Measurements from ENCODE around the gene KRABD2. TPM values are rescaled to one million over a fixed set of nuclear protein-coding genes. Genes with fewer than 3 reads are reported as not detected.
"Not testable (repeated sequence)": the region's sequence is repeated elsewhere in the genome, so short reads cannot be mapped to it uniquely, and the experiment has no call there.

KRABD2 gene

DNA sequence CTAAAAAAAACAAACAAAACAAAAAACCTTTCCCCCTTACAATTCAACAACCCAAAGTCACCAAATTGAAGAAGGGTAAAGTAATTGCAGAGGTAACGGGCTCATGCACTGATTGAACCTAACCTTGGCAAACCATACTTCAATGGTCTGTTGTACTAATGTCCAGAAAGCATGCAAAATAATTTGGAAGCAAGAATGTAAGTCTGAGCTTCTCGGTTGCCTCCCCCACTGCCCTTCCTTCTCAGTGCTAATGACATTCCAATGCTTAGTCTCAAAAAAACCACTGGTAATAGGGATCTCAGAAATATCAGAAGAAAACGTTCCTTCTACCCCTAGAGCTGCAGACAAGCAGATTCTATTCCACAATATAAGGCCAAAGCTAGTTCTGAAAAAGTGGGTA is 15.8 kb downstream of the KRABD2 start:
- DNase-seq: peak; percentile 17

DNA sequence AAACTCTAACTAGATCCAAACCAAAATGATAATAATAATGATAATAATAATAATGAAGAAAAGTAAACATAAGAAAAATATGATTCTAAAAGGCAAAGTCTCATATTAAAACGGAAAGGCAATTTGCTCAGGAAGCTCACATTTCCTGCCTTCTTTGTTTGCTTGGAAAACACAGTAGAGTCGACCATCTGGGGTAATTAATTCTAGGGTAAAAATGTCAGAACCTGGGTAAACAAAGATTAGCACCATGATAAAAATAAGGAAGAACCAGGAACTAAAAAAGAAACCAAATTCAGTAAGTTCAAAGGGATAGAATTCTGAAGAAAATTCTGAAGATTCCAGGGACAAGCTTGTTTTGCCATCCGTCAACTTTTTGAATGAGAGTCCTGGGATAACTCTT is 16.2 kb downstream of the KRABD2 start:
- no peak for DNase-seq

GRCh38 chr17:8359769-8360168 is 16.7 kb downstream of the KRABD2 start:
- DNase-seq: peak; percentile 53

- no peak for DNase-seq
Observed at GRCh38 chr17:8357910-8358309, 18.6 kb downstream of the KRABD2 start.

- no peak for DNase-seq
Observed at GRCh38 chr17:8354236-8354635, 22.3 kb downstream of the KRABD2 start.

DNA sequence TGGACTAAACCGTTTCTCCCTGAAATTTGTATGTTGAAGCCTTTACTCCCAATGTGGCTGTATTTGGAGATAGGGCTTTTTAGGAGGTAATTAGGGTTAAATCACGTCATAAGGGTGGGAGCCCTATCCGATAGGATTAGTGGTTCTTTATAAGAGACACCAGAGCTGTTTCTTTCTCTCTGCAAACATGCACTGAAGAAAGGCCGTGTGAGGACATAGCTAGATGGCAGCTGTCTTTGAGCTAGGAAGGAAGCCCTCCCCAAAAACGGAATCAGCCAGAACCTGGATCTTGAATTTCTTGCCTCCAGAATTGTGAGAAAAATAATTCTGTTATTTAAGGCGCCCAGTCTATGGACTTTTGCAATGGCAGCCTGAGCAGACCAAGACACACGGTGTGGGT is 22.8 kb downstream of the KRABD2 start:
- DNase-seq: no peak

GRCh38 chr17:8350339-8350738 is 26.2 kb downstream of the KRABD2 start:
- DNase-seq: no peak

- not testable (repeated sequence) for DNase-seq
Observed at GRCh38 chr17:8347001-8347400, 29.5 kb downstream of the KRABD2 start.

GRCh38 chr17:8345951-8346665 is 30.4 kb downstream of the KRABD2 start:
- no peak for DNase-seq

GRCh38 chr17:8345052-8345690 is 31.3 kb downstream of the KRABD2 start:
- no peak for DNase-seq

GRCh38 chr17:8341456-8341855 is 35.0 kb downstream of the KRABD2 start:
- DNase-seq: no peak

DNA sequence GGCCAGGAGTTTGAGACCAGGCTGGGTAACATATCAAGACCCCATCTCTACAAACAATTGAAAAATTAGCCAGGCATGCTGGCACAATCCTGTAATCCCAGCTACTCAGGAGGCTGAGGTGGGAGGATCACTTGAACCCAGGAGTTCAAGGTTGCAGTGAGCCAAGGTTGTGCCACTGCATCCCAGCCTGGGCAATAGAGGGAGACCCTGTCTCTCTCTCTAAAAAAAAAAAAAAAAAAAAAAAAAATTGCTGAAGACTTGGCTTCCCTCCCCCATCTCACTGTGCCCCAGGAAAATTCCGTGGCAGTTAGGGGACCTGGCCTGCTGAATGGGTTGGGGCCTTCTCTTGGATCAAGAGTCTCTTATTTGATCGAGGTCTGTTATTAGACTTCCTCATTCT is 37.0 kb downstream of the KRABD2 start, which contains the start of gene ODF4:
Gene ODF4 (plus strand): TSS at position 301 of the 400 bp plus-strand sequence. CDS start 212 bp downstream, outside the sequence.
- DNase-seq: no peak

- DNase-seq: no peak
Observed at GRCh38 chr17:8338753-8339140, 37.8 kb downstream of the KRABD2 start.

DNA sequence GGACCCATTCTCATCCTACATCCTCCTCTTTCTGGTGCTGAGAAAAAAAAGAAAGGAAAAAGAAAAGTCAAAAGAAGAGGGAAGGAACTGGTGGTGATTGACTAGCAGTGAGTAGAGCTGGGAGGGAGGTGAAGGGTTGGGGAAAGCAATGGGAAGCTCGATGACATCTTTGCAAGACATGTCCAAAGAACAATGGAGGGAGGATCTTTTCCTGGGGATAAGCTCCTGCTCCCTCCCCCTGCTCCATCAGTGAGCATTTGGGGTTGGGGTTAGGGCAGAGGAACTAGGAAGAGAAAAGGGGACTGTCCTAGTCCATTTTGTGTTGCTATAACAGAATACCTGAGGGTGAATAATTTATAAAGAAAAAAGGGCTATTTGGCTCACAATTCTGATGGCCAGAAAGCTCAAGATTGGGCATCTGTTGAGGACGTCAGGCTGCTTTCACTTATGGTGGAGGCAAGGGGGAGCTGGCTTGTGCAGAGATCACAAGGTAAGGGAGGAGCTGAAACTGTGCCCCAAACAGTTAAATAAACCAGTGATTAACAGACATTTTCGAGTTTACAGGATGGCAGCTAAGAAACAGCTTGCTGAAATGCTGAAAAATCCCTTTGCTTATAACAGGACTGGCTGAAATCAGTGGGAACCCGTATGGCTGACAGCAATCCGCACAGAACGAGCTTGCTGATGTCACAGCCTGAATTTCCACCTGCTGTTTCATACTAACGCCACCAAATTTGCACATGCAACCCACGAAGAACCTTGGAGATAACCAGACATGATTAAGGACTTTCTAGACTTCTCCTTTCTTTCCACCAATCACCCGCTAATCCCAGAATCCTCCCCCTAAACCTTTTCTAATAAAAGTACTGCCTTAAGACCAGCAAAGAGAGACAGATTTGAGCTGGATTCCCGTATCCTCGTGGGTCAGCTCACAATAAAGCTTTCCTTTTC is 38.4 kb downstream of the KRABD2 start:
- no peak for DNase-seq

DNA sequence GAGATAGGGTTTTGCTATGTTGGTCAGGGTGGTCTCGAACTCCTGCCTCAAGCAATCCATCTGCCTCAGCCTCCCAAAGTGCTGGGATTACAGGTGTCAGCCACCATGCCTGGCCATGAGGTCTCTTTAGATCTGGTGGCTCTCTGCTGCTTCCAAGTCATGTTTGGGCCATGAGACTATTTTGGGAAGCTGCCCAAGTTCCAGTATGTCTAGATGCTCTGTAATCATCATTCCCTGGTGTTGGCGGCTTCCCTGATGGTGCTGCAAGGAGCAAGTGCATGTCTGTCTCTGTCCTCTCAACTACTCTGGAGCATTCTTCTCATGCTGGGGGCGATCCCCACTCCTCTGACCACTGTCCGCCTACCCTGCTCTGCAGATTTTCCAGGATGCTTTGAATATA is 43.2 kb downstream of the KRABD2 start:
- DNase-seq: no peak

DNA sequence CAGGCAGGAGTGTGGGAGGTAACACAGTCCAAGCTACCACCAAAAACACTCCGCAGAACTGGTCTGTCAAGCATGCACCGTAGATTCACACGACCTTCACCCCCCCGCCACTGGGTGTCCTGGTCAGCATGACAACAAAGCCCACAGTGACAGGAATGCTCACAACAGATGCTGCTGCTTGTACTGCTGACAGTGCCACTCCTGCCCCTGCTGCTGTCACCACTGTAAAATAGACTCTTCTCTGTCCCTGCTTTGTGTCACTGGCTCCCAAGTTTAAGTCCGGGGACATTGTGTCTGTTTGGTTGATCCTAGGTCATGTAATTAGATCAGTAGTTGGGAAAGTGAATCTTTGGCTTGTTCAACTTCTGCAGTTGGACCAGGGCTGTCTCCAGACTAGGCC is 43.8 kb downstream of the KRABD2 start:
- DNase-seq: no peak

DNA sequence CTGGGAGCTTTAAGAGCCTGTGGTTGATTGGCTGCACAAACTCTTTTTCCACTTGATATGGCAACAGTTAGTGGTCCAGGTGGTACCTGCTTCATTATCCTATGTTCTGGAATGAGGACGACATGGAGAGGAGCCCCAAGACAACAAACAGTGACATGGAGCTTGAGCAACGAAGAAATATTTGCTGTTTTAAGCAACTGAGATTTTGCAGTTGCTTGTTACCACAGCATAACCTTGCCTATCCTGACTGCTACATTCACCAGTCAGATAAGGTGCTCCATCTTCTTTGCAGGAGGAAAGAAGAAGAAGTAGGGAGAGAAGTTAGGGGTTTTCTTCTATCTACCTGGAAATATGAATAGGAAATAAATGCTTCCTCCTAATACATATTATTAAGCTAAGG is 44.4 kb downstream of the KRABD2 start:
- DNase-seq: no peak

DNA sequence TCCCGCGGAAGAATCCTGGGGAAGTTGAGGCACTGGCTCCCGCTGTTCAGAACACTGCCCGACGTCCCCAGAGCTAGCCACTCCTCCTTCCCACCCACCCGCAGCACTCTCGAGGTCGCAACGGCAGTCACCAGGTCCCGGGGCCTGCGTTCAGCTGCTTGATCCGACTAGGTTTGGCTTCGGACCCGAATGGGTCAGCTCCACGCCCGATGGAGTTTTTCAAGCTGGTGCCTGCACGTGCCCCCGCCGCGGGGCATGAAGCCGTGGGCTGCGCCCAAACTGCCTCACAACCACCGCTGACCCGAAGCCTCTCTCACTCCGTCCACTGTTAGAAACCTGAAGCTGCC is 49.2 kb downstream of the KRABD2 start:
- DNase-seq: no peak

Small RNA genes lying within 50 kb of the gene (small RNA-seq; reads per million reads assigned to genes)
- gene RF00265 (ENCODE audit: low replicate concordance): 0.09 reads per million

Other genes with a start within 250 kb of the KRABD2 start
- gene PER1, start 224.3 kb downstream of the KRABD2 start, total RNA-seq: 83.5 TPM
- 18.0 TPM for gene VAMP2, start 213.8 kb downstream of the KRABD2 start, total RNA-seq
- 21.6 TPM for gene TMEM107, start 200.3 kb downstream of the KRABD2 start, total RNA-seq
- gene BORCS6, start 186.5 kb downstream of the KRABD2 start, total RNA-seq: 4.6 TPM
- 12.4 TPM for gene AURKB, start 166.1 kb downstream of the KRABD2 start, total RNA-seq
- gene CTC1, start 128.6 kb downstream of the KRABD2 start, total RNA-seq: 13.2 TPM
- gene PFAS, start 127.4 kb downstream of the KRABD2 start, total RNA-seq: 20.1 TPM
- gene RANGRF, start 88.0 kb downstream of the KRABD2 start, total RNA-seq: 6.3 TPM
- 0.49 TPM for gene SLC25A35, start 81.3 kb downstream of the KRABD2 start, total RNA-seq
- 3.6 TPM for gene ARHGEF15, start 66.5 kb downstream of the KRABD2 start, total RNA-seq
- not detected for gene ODF4, start 36.9 kb downstream of the KRABD2 start, total RNA-seq
- 2,559 TPM for gene RPL26, start 6.5 kb upstream of the KRABD2 start, total RNA-seq
- 3.3 TPM for gene RNF222, start 21.1 kb upstream of the KRABD2 start, total RNA-seq
- 98.7 TPM for gene NDEL1, start 59.2 kb upstream of the KRABD2 start, total RNA-seq